A172 (cell line): ENCODE data around the gene GNAI3. TPM values are rescaled to one million over a fixed set of nuclear protein-coding genes. Genes with fewer than 3 reads are reported as not detected.
A peak's percentile ranks its signal among the peaks of the same experiment; 100 is the strongest.

ENCODE experiments used
- DNase-seq: peaks from one replicate; pipeline ENCODE4 v3.0.0-alpha.2; 2015; ENCODE audit warnings: low spot score
- total RNA-seq: library from RNA; depleted of rRNA; stranded (reverse); fragments of >200 nt; shearing (Covaris generic); gene quantifications from 2 replicates; pipeline ENCODE4 v1.2.3, GENCODE V29; 2014

Gene GNAI3
- total RNA-seq, 1 experiment from 2014 or later = 14.8 TPM

DNA sequence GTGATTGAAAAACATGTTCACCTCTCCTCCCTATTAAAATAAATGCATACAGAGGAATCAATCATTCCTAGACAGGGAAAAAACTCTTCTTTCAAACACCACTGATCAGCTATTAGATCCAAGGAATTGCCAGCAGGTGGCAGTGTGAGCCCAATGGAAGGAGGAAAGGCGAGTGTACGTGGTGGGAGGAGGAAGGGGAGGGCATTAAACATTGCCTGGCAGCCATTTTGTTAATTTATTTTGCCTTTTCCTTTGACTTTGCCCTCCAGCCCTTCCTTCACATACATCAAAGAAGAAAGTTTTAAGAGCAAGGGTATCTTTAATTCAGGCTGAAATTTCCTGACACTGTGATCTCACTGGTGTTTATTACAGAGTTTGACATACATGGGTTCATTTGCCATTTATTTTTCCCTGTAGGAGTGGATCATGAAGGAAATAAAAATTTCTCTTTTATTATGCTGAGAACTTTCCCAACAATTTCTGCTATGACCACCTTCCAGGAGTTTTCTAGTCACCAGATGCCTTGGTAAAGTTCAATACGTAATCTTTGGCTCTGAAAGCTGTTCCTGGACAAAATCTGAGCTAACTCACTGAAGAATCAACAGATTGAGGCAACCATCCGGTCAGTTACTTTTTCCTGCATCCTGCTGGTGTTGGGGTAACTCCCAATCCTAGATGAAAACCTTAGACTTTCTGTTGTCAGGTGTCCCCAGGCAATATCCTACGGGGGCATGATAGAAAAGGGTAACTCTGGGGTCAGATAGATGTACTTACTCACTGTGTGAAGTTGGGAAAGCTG lies 1.9 kb upstream of the GNAI3 start:
- DNase-seq = peak; percentile 83

DNA sequence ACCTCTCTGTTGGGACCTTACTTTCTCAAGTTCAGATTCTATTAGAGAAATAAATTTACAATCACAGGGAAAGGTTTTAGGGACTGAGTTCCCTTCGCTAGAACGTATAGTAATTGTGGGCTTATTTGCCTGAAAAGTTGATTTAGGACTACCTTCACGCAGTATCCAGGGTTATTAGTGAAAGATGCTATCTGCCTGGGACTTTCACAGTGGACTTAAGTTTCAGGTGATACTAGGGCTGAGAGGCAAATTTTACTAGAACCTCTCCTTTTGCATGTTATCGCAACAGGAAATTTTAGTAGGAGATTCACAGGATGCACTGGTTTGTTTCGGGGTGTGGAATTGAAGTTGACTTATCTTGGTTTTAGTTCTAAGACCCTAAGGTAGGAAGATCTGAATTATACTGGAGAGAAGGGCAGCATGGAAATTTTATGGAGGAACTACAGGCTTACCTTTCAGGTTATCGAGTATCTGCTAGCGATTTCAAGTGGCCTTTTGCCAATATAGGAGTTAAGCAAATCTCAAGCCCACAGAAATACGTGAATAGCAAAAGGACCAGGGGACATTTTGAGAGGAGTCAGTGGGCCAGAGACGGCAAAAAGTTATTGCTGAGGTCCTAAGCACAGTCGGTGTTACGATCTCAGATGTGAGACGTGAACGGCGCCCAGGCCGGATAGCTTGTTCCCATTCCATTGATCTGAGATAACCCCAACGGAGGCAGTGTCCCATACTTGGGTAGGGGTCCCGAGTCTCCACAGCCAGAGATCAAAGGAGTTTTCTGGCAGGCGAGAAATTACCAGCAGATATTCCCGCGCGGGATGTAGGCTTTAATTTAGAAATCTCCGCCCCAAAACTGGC lies 723 bp upstream of the GNAI3 start:
- peak; percentile 25 for DNase-seq

DNA sequence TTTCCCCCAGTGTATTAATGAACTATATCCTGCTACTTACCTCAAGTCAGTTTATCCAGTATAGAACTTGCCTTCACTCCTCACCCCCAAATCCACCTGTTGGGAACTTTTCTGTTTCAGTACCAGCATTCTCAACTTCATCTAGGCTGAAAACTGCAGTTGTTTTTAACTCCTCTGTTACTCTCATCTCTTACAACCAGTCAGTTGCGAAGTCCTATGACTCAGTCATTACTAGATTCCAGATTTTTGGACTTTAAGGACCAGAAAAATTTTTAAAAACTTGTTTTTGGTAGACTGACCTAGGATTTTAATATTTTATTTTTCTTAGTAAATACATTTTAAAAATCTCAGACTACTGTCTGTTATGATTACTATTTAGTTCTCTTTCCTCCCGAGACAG lies 8.1 kb downstream of the GNAI3 start:
- no peak for DNase-seq

DNA sequence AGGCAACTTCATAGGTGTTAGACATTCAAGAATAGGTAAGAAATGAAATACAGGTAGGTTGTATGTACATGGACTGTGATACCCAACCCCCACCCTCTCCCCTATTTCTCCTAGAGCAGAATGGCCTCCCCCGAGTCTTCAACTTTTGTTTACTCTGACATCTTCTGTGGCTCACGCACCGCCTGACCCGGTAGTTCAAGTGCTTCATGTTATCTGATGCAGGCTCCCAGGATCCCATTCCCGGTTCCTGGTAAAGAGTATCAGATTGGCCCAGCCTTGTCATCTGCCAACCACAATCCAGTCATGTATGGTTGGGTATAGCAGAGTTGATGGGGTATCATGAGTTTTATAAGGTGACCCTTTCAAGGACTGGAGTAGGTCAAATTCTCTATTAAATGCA lies 9.1 kb downstream of the GNAI3 start:
- no peak for DNase-seq

DNA sequence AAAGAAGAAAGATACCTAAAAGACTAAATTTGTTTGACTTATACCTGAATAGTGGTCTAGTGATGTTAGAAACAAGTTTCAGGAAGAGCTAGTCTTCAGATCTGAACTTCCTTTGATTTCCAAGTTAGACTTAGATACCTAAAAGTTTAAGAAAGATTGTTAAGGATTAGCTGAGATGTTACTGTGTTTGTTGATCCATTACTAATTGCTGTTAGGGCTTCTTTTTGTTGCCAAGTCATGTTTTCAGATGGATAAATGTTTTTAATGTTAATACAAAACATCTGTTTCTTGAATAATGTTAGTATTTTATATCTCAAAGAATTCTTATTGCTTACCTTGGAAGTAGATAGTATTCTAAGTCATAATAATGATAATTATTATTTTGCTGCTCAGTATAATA lies 11.6 kb downstream of the GNAI3 start:
- no peak for DNase-seq

DNA sequence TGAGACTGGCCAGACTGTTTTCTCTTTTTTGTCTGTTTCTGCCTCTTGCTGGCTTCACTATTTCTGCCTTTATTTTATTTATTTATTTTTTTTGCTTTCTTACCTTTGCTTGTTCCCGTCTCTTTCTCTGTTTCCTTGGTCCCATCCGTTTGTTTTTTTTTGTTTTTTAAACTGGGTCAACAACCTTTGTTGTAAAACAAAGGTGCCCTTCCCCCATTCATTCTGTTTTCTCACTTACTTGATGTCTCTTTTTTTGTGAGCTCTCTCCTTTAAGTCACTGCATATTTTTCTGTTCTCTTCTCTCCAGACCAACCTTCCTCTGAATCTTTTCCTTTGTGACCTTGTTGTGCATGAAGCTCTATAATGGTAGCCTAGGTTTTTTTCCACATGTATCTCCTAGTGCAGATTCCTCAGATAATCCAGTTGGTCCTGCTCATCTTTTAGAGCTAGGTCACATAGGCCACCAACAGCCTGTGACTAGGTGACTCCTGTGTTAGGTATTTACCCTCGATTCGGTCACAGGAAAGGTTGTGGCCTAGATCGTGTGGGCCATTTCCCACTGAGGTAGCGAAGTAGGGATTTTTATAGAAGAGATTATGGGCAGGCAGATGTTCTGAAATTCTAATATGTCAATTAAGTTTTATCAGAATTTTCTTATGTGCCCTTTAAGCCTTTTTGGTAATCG lies 15.9 kb downstream of the GNAI3 start:
- DNase-seq = no peak

DNA sequence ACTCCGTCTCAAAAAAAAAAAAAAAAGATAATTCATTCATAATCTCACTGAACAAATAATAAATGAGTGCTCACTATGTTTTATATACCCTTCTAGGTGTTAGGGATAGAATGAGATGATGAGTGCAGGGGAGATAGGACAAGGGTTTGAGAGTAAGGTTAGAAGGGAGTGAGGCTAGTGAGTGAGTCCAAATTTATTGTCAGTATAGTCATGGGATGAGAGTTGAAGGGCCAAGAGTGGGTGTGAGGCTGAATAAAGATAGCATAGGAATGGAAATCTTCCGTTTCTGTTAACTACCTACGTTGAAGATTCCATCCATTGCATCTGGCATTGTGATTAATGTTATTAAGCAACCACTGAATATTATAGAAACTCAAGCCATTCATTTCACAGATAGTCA lies 16.8 kb downstream of the GNAI3 start:
- DNase-seq = no peak

DNA sequence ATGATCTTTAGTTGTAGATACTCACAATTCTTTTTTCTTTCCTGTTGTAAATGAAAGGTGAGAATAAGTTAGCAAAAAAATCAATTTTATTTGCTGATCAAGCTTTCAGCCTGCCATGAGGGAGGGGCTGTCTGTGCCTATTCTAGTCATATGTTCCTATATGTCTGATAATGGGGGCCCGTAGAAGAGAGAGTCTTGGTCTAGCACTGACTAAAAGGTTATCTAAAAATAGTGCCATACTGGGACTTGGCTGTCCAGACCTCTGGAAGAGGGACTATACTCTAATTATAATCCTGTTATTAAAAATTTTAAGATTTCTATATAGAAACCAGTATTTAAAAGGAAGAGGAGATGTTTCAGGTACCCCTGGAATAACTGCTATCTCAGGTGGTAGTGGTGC lies 18.6 kb downstream of the GNAI3 start:
- no peak for DNase-seq

DNA sequence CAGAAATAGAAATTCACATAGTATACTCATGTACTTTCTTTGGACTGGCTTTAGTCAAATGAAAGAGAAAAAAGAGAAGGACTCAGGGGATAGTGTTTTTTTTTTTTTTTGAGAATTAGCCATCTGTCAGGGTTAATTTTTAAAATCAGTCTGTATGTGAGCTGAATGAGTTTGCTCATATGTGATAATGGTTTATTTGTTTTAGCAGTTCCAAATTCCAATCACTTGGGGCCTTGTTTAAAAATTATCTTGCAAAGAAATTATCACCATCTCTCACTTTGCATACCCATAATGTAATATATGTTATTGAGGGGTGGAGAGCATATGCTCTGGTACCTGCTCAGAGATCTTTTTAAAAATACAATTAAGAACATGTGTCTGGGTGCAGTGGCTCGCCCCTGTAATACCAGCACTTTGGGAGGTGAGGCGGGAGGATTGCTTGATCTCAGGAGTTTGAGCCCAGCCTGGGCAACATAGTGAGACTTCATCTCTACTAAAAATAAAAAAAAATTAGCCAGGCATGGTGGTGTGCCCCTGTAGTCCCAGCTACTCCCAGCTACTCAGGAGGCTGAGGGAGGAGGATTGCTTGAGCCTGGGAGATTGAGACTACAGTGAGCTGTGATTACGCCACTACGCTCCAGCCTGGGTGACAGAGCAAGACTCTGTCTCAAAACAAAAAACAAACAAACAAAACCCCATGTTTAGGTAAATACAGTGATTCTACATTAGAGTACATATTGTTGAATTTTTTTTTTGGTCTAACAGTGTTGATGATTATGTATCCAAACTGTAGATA lies 19.7 kb downstream of the GNAI3 start:
- DNase-seq = no peak

DNA sequence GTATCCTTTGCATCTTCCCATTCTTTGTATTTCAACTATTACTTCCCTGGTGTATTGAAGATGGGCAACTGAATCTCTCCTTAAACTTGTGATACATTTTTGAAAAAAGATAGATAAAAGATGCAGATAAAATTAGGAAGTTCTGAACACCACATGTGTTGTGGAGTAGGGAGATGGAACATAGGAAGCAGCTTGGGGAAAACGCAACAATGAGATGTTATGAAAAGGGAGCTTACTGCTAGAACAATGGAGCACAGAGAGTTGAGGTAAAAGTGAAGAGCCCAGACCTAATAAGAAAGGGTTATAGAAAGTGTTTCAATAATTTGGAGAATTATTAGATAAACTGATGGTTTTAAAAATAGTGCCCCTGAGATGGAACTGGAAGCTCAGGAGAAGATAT lies 20.9 kb downstream of the GNAI3 start:
- no peak for DNase-seq

DNA sequence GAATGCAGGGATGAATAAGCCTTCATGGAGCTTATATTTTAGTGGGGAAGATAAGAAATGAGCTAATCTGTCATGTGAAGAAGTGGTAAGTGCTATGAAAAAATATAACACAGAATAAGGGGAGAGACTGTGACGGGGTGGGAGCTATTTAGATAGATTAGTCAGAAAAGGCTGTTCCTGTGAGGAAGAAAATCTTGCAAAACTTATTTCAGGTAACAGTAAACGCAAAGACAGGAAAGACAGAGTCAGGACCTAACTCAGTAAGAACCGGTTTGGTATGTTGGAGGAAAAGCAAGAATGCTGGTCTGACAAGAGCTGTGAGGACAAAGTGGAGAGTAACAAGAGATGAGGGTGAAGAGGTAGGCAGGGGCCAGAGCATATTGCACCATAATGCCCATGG lies 22.0 kb downstream of the GNAI3 start:
- no peak for DNase-seq

DNA sequence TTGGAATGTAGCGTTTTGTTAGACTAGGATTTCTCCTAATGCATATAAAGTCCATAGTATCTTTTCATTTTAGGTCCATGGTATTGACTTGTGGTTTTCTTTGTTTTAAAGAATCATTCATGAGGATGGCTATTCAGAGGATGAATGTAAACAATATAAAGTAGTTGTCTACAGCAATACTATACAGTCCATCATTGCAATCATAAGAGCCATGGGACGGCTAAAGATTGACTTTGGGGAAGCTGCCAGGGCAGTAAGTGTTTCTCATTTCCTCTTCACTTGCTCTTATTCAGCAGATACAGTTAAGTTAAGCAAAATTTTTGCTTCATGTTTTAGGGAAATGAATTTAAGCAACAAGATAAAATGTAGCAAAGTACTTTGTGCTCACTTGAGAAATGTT lies 25.4 kb downstream of the GNAI3 start:
- DNase-seq = no peak

DNA sequence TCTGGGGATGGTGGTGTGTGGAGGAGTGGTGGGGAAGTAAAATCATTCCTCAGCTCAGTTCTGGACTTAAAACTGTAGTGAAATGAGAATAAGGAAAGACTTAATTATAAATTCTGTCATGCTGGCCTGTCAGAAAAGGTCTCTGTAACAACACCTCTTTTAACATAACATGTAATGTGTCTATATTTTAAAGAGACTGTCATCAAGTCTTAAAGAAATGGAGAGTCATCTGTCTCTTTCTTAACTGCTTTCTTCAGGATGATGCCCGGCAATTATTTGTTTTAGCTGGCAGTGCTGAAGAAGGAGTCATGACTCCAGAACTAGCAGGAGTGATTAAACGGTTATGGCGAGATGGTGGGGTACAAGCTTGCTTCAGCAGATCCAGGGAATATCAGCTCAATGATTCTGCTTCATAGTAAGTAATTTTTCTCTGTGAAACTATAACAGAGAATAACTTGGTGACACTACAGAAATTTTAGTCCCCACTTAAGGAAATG lies 30.6 kb downstream of the GNAI3 start:
- no peak for DNase-seq

DNA sequence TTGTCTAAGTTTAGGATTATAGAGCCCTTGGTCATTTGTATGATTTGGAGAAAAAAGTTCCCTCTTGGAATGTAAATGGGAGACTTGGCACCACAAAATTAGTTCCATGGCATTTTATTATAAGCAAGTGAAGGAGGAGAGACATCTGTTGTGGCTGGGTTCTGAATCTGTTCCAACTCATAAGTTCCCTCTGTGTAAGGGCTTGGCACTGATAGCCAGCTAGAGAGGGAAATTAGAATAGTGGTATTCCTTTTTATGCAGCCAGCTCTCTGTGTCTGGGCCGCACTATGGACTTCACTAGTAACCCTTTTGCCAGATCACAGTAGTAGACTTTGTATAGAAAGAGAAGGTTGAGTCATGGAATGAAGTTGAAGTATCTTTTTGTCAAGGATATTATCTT lies 31.1 kb downstream of the GNAI3 start:
- DNase-seq = no peak

DNA sequence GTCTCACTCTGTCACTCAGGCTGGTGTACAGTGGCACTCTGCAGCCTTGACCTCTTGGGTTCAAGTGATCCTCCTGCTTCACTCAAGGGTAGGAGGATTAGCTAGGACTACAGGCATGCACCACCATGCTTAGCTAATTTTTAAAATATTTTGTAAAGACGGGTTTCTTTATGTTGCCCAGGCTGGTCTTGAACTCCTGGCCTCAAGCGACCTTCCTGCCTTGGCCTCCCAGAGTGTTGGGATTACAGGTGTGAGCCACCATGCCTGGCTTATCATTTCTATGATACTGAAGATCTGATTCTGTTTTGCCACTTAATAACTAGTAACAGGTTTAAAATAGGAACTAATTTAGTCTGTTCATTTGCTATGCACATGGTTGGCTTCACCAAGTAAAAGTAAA lies 33.6 kb downstream of the GNAI3 start:
- no peak for DNase-seq

DNA sequence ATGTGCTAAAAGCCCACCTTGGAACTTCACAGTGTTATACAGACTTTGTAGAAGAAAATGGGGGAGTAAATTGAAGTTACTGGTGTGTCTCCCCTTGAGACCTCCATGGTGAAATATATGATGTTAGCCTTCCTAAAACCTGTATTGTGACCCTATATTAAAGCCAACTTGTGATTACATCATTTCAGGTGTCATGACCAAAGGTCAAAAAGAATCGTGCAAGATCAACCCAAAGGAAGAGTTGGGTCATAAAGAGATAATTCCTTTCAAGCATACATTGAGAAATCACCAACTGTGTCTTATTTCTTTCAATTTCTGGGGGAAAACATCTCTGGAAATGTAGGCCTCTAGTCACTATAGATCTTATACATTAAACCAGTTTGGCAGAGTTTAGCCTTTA lies 36.4 kb downstream of the GNAI3 start:
- DNase-seq = no peak

DNA sequence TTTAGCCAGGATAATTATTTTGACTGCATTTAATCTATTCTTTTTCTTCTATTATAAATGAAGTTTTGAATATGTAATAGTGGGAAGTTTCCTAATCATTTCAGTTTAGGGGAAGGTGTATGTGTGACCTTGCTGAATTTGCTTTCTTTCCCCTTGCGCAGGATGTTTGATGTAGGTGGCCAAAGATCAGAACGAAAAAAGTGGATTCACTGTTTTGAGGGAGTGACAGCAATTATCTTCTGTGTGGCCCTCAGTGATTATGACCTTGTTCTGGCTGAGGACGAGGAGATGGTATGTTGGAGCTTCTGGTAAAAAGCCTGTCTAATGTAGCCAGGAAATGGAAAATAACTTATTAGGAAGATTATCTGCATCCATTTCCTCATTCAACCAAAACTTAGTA lies 37.6 kb downstream of the GNAI3 start:
- no peak for DNase-seq

DNA sequence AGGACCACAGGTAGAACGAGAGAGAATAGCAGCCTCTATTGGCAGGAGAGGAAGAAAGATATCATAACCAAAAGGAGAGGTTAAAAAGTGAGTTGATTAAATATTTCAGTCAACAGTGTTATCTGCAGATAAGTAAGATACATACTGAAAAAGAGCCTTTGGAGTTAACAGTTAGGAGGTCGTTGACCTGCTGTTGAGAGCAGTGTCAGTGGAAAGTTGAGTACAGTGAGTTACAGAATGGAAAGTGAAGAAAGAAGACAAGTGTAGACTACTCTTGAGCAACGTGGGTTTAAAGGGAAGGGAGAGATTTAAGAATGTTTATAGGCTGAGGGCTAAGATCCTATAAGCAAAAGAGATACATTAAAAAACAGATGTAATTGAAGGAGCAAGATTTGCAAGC lies 40.8 kb downstream of the GNAI3 start:
- no peak for DNase-seq

DNA sequence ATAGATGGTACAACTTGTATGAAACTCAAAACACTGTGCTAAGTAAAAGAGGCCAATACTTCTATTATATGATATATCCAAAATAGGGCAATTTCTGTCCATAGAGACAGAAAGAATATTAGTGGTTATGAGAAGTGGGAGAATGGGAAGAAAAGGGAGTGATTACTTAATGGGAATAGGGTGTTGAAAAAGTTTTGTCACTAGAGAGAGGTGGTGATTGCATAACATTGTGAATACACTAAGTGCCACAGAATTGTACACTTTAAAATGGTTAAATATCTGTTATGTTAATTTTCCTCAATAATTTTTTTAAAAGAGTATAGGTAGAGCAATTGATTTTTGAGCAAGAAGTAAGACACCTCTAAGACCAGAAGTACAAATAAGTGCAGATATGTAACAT lies 41.3 kb downstream of the GNAI3 start:
- no peak for DNase-seq

DNA sequence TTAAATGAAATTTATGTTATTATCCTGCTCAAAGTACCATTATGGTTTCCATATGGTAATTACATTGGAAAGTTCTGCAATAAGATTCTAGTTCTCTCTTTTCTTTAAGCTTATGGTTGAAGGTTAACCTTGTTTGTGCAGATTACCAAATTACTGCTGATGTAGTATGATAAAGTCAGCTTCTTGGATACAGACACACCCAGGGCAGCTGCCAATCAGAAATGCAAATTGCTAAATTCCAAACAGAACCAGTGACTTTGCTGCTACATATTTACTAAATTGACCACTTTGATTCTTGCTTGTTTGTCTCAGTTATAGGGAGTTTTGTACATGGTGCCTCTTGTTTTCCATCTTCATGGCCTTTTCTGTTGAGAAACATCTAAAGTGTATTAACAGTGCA lies 44.5 kb downstream of the GNAI3 start:
- no peak for DNase-seq

DNA sequence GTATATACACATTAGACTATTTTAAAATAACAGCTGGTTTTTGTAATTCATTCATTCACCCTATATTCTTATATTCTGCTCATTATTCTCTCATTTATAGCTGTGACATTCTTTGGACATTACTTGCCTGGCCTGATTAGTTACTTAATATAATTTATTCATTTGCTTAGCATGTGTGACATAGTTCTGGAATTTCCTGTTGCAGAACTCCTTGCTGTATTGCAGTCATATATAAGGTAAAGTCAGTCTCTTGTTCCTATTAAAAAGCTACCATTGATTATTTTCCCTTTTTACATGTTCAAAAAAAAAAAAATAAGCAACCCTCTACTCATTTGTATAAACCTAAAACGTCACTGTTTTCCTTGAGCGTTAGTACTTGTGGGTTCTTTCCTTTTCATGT lies 47.1 kb downstream of the GNAI3 start:
- no peak for DNase-seq

DNA sequence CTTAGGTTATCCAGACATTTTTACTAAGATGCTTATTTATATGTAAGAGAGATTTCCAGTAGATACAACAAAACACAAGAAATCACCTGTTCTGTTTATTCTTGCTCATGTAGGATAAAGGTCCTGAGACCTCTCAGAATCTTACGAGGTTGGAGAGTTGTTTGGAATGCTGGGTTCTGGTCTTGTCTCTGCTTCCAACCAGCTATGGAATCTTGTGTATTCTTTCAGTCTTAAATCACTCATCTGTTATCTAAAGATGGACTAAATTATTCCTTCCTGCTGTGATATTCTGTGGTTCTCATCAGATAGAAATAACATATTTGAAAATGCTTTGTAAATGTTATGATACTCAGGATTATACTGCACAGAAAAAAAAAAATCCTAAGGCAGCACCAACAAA lies 49.7 kb downstream of the GNAI3 start:
- DNase-seq = no peak
